GM12878 (cell line): Measurements from ENCODE around the gene USH2A. TPM values are rescaled to one million over a fixed set of nuclear protein-coding genes. Genes with fewer than 3 reads are reported as not detected.
A peak's percentile ranks its signal among the peaks of the same experiment; 100 is the strongest.

Experiments
- CEBPB ChIP-seq, 2 experiments: fragments of 150-350 bp in 1 of 2; IDR thresholded peaks; 2 replicates each; pipeline ENCODE4 v1.6.1; 2012 to 2014; ENCODE audit warnings: low read depth in 2 of 2, low read length in 2 of 2, borderline replicate concordance in 1 of 2, inconsistent platforms in 1 of 2
- CHD4 ChIP-seq: fragments of 200-600 bp; sonication (generic); IDR thresholded peaks from 2 replicates; pipeline ENCODE4 v1.6.1; 2016; ENCODE audit warnings: mild to moderate bottlenecking
- CREB1 ChIP-seq: IDR thresholded peaks from 2 replicates; pipeline ENCODE4 v1.6.1; 2012; ENCODE audit warnings: low read depth, mild to moderate bottlenecking, inconsistent platforms
- DPF2 ChIP-seq: fragments of 450-650 bp; IDR thresholded peaks from 2 replicates; pipeline ENCODE4 v1.6.1; 2017; ENCODE audit warnings: mild to moderate bottlenecking
- ETV6 ChIP-seq, 2 experiments: fragments of 450-650 bp in 1 of 2; IDR thresholded peaks in 1 of 2; conservative IDR thresholded peaks in 1 of 2; 2 replicates each; pipeline ENCODE4 v1.6.1; 2014; ENCODE audit warnings: antibody characterized with exemption in 1 of 2, borderline replicate concordance in 1 of 2, low read depth in 1 of 2, mild to moderate bottlenecking in 1 of 2, moderate library complexity in 1 of 2
- FOXM1 ChIP-seq: IDR thresholded peaks from 2 replicates; pipeline ENCODE4 v1.6.1; 2012; ENCODE audit warnings: low read depth, mild to moderate bottlenecking, inconsistent platforms, low read length, moderate library complexity
- GATAD2B ChIP-seq: fragments of 450-650 bp; conservative IDR thresholded peaks from 2 replicates; pipeline ENCODE4 v1.6.1; 2017; ENCODE audit warnings: low read depth, mild to moderate bottlenecking, moderate library complexity
- HCFC1 ChIP-seq: fragments of 150-350 bp; IDR thresholded peaks from 2 replicates; pipeline ENCODE4 v1.6.1; 2014; ENCODE audit warnings: low read length
- NFXL1 ChIP-seq: fragments of 450-650 bp; IDR thresholded peaks from 2 replicates; pipeline ENCODE4 v1.6.1; 2017; ENCODE audit warnings: antibody characterized with exemption, mild to moderate bottlenecking, borderline replicate concordance
- NFYA ChIP-seq: IDR thresholded peaks from 2 replicates; pipeline ENCODE4 v1.6.1; 2011; ENCODE audit warnings: low read depth, mild to moderate bottlenecking, low read length, improper control_type of control experiment, borderline replicate concordance
- NFYB ChIP-seq: IDR thresholded peaks from 2 replicates; pipeline ENCODE4 v1.6.1; 2011; ENCODE audit warnings: low read depth, mild to moderate bottlenecking, low read length, improper control_type of control experiment, moderate library complexity; ENCODE audit not compliant: insufficient read depth
- NR2C2 ChIP-seq: IDR thresholded peaks from 2 replicates; pipeline ENCODE4 v1.6.1; 2011; ENCODE audit warnings: borderline replicate concordance, low read depth; ENCODE audit not compliant: control insufficient read depth, insufficient read length
- POLR2AphosphoS5 ChIP-seq: IDR thresholded peaks from 2 replicates; pipeline ENCODE4 v1.6.1; 2011; ENCODE audit warnings: mild to moderate bottlenecking, low read length, inconsistent platforms
- RAD51 ChIP-seq: fragments of 450-650 bp; IDR thresholded peaks from 2 replicates; pipeline ENCODE4 v1.6.1; 2016; ENCODE audit warnings: moderate library complexity, mild to moderate bottlenecking, inconsistent platforms
- SMAD5 ChIP-seq: IDR thresholded peaks from 2 replicates; pipeline ENCODE4 v1.6.1; 2016; ENCODE audit warnings: antibody characterized with exemption, low read depth
- ZBED1 ChIP-seq: IDR thresholded peaks from 2 replicates; pipeline ENCODE4 v1.6.1; 2016; ENCODE audit warnings: borderline replicate concordance
- polyA plus RNA-seq, 11 experiments: library from polyadenylated mRNA; depleted of rRNA in 4 of 11; unstranded in 6 of 11; stranded (reverse) in 5 of 11; fragments of >200 nt; fragmentation: Nextera tagmentation in 4 of 11; fragmentation: Illumina TruSeq in 1 of 11; extraction: Ambion mirVana in 4 of 11; extraction: Trizol in 1 of 11; gene quantifications; 1 replicate in 1 of 11; 2 replicates in 10 of 11; pipeline versions ENCODE4 v1.2.1 to v1.2.3, GENCODE V29; 2011 to 2016; ENCODE audit warnings: inconsistent platforms in 2 of 11, missing spikeins in 2 of 11, low read depth in 1 of 11
- total RNA-seq, 4 experiments: library from RNA; depleted of rRNA in 3 of 4; stranded (reverse); fragments of >200 nt in 3 of 4; fragmentation: Illumina TruSeq in 1 of 4; extraction: Trizol in 1 of 4; gene quantifications; 2 replicates each; pipeline versions ENCODE4 v1.2.1 to v1.2.3, GENCODE V29; 2013 to 2021
- TF ChIP-seq, protein P1 (sequence below): fragments of 450-650 bp; formaldehyde crosslinking; IDR thresholded peaks from 2 replicates; pipeline ENCODE4 v1.4.0; 2020; ENCODE audit warnings: mild to moderate bottlenecking, moderate library complexity
- TF ChIP-seq, protein P2 (sequence below): IDR thresholded peaks from 2 replicates; pipeline ENCODE4 v1.6.1; 2012; ENCODE audit warnings: low read depth, low read length, improper control_type of control experiment
- TF ChIP-seq, protein P3 (sequence below): fragments of 450-650 bp; formaldehyde crosslinking; IDR thresholded peaks from 2 replicates; pipeline ENCODE4 v1.5.0; 2022; ENCODE audit warnings: mild to moderate bottlenecking, missing genetic modification characterization

The USH2A gene
- total and polyA plus RNA-seq, 10 of the 15 experiments (the other 5 are each of a cell fraction or from before 2014, with no cell fraction given): under 0.01 to 0.20 (median 0.01) TPM; not detected in 2

DNA sequence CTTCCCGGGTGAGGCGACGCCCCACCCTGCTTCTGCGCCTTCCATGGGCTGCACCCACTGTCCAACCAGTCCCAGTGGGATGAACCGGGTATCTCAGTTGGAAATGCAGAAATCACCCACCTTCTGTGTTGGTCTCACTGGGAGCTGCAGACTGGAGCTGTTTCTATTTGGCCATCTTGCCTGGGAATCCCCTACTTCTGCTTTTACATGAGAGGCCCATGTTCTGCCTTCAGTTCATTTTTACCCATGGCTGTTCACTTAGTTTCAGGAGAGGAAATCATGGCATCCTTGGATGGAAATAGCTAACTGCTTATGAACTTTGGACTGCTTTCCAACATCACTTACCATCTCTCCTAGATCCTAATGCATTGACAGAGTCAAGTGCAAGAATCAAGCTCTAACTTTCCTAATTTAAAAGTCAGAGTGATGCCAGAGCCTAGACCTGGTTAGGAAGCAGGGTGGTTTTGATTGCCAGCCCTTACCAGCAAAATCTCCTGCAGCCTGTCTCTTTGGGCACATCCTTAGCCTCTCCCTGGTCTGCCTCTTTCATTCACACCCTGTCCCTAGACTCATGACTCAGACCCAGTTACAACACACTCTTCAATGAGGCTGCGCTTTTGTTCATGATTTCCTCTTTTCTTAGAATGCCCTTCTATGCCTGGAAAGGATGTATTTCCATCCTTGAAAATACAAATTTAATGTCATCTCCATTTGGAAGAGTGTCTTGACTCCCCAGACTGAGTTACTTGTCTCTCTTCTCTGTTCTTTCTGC lies 719.0 kb downstream of the USH2A start (continued):
- TF ChIP-seq CHD4: no peak
- no peak for TF ChIP-seq CEBPB (IDR thresholded peaks at IDR 0.05; ENCODE audit: borderline replicate concordance in 1 of 2, low read depth in 2 of 2, low read length in 2 of 2)
- no peak for TF ChIP-seq CREB1
- TF ChIP-seq NR2C2: no peak
- TF ChIP-seq, protein P1, sequence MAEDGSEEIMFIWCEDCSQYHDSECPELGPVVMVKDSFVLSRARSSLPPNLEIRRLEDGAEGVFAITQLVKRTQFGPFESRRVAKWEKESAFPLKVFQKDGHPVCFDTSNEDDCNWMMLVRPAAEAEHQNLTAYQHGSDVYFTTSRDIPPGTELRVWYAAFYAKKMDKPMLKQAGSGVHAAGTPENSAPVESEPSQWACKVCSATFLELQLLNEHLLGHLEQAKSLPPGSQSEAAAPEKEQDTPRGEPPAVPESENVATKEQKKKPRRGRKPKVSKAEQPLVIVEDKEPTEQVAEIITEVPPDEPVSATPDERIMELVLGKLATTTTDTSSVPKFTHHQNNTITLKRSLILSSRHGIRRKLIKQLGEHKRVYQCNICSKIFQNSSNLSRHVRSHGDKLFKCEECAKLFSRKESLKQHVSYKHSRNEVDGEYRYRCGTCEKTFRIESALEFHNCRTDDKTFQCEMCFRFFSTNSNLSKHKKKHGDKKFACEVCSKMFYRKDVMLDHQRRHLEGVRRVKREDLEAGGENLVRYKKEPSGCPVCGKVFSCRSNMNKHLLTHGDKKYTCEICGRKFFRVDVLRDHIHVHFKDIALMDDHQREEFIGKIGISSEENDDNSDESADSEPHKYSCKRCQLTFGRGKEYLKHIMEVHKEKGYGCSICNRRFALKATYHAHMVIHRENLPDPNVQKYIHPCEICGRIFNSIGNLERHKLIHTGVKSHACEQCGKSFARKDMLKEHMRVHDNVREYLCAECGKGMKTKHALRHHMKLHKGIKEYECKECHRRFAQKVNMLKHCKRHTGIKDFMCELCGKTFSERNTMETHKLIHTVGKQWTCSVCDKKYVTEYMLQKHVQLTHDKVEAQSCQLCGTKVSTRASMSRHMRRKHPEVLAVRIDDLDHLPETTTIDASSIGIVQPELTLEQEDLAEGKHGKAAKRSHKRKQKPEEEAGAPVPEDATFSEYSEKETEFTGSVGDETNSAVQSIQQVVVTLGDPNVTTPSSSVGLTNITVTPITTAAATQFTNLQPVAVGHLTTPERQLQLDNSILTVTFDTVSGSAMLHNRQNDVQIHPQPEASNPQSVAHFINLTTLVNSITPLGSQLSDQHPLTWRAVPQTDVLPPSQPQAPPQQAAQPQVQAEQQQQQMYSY (CRISPR knock-in tag): no peak
- no peak for TF ChIP-seq NFXL1
- TF ChIP-seq FOXM1: no peak
- TF ChIP-seq SMAD5: no peak
- TF ChIP-seq NFYA: no peak
- TF ChIP-seq DPF2: 0 out of 2 replicates have a peak, but pooled peaks have one; percentile 36
- TF ChIP-seq, protein P2, sequence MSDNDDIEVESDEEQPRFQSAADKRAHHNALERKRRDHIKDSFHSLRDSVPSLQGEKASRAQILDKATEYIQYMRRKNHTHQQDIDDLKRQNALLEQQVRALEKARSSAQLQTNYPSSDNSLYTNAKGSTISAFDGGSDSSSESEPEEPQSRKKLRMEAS: no peak
- TF ChIP-seq ETV6 (conservative IDR thresholded peaks at IDR 0.05 in 1 of 2, IDR thresholded peaks at IDR 0.05 in 1 of 2; ENCODE audit: borderline replicate concordance in 1 of 2, low read depth in 1 of 2): no peak
- no peak for TF ChIP-seq NFYB
- no peak for TF ChIP-seq POLR2AphosphoS5
- no peak for TF ChIP-seq RAD51
- 0 out of 2 replicates have a peak, but pooled peaks have one; percentile 28 for TF ChIP-seq GATAD2B
- no peak for TF ChIP-seq ZBED1
- TF ChIP-seq HCFC1: no peak
- TF ChIP-seq, protein P3, sequence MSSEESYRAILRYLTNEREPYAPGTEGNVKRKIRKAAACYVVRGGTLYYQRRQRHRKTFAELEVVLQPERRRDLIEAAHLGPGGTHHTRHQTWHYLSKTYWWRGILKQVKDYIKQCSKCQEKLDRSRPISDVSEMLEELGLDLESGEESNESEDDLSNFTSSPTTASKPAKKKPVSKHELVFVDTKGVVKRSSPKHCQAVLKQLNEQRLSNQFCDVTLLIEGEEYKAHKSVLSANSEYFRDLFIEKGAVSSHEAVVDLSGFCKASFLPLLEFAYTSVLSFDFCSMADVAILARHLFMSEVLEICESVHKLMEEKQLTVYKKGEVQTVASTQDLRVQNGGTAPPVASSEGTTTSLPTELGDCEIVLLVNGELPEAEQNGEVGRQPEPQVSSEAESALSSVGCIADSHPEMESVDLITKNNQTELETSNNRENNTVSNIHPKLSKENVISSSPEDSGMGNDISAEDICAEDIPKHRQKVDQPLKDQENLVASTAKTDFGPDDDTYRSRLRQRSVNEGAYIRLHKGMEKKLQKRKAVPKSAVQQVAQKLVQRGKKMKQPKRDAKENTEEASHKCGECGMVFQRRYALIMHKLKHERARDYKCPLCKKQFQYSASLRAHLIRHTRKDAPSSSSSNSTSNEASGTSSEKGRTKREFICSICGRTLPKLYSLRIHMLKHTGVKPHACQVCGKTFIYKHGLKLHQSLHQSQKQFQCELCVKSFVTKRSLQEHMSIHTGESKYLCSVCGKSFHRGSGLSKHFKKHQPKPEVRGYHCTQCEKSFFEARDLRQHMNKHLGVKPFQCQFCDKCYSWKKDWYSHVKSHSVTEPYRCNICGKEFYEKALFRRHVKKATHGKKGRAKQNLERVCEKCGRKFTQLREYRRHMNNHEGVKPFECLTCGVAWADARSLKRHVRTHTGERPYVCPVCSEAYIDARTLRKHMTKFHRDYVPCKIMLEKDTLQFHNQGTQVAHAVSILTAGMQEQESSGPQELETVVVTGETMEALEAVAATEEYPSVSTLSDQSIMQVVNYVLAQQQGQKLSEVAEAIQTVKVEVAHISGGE (CRISPR knock-in tag): no peak
- TF ChIP-seq, all 136 proteins: peak for 4
